ENCODE measurements around the gene VLDLR. TPM values are rescaled to one million over a fixed set of nuclear protein-coding genes. Genes with fewer than 3 reads are reported as not detected.

VLDLR gene
- total and polyA plus RNA-seq, 2 of the 8 experiments (the other 6 are each of a cell fraction or from before 2014, with no cell fraction given), result 24.2 to 49.1 TPM

DNA sequence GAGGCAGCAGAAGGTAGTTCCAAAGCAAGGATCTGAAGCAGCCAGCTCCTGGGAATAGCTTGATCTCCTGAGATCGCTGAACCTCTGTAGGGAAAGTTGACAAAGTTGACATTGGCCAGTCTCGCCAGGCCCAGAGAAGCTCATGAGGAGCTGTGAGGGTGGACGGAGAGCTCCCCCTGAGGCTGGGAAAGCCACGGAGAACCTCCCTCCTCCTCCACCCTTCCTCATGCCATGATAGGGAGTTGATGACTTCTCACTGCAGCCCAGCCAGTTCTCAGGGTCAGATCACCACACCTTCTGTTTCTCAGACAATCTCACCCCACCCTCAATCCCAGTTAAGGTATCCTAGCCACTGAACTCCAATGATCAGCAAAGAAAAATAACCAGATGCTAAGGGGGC lies 65.3 kb downstream of the VLDLR start:
- Histone ChIP-seq H4K8ac (ENCODE audit: extremely low read depth, insufficient read depth, low read length) (0 out of 2 replicates have a peak overlapping the region, but pooled peaks have one; percentile 39), H2BK5ac (ENCODE audit: low read depth, low read length) (peak overlapping the region; percentile 28), H2AFZ (ENCODE audit: low read length) (0 out of 2 replicates have a peak overlapping the region, but pooled peaks have one; percentile 47), H3K23me2 (ENCODE audit: low read depth, low read length) (no peaks in the 10 kb centered on the region), H3K14ac (ENCODE audit: insufficient read length) (no peak overlapping the region), H3K79me2 (ENCODE audit: control insufficient read depth in 1 of 2, insufficient read depth in 2 of 2, low read length in 2 of 2) (no peaks in the 10 kb centered on the region), H3K23ac (ENCODE audit: insufficient read length) (no peak overlapping the region), H3K4me1 (replicated peaks in 1 of 4; ENCODE audit: control insufficient read depth in 3 of 4, insufficient read depth in 4 of 4, low read length in 3 of 4) (no peaks in the 10 kb centered on the region; a peak in 2 of 7 replicates), H3K9ac (replicated peaks in 1 of 4; ENCODE audit: extremely low read depth in 1 of 4, low read depth in 3 of 4, low read length in 3 of 4) (no peak overlapping the region), H3K27ac (ENCODE audit: low read depth, low read length) (no peak overlapping the region; the same call in 1 of the 2 replicates), H4K91ac (replicated peaks; ENCODE audit: insufficient read length, low read length) (peak overlapping the region; percentile 14), H3K79me1 (ENCODE audit: low read depth, low read length) (no peaks in the 10 kb centered on the region), H2BK20ac (ENCODE audit: low read length) (no peak overlapping the region), H3K4me2 (ENCODE audit: insufficient read depth in 1 of 2, low read depth in 2 of 2, low read length in 2 of 2) (no peak overlapping the region), H3K4me3 (ENCODE audit: extremely low read depth in 1 of 4, insufficient read depth in 2 of 4, low read depth in 3 of 4, low read length in 4 of 4) (no peak overlapping the region), H3K56ac (replicated peaks; ENCODE audit: insufficient read length, low read depth, low read length) (no peak overlapping the region), H2AK5ac (ENCODE audit: low read depth, low read length) (no peak overlapping the region; the same call in 1 of the 2 replicates), H3K27me3 (replicated peaks in 1 of 4; ENCODE audit: control insufficient read depth in 3 of 4, extremely low read depth in 1 of 4, insufficient read depth in 3 of 4, low read length in 3 of 4) (no peaks in the 10 kb centered on the region), H3K36me3 (ENCODE audit: control insufficient read depth in 2 of 4, insufficient read depth in 4 of 4, low read length in 3 of 4) (no peaks in the 10 kb centered on the region), H4K20me1 (replicated peaks in 1 of 2; ENCODE audit: control insufficient read depth in 1 of 2, insufficient read depth in 2 of 2, low read length in 2 of 2) (no peaks in the 10 kb centered on the region), H2BK120ac (replicated peaks; ENCODE audit: low read depth, low read length) (no peak overlapping the region), H2BK15ac (ENCODE audit: low read length) (no peak overlapping the region), H3K18ac (ENCODE audit: extremely low read depth, low read length) (no peak overlapping the region), H2BK12ac (ENCODE audit: low read depth, low read length) (no peak overlapping the region), H3K4ac (replicated peaks; ENCODE audit: insufficient read length, low read depth, low read length) (no peak overlapping the region), H4K5ac (ENCODE audit: insufficient read length, low read depth, low read length) (no peak overlapping the region), H3K9me3 (ENCODE audit: insufficient read depth in 2 of 2, low read depth in 1 of 2, low read length in 1 of 2) (no peaks in the 10 kb centered on the region)
- CTCF ChIA-PET (ENCODE audit: partially characterized antibody), result interaction anchor here (0.7 to 1.0 kb wide), 2 partner anchors 41 to 454 kb away, joined by 4 read pairs; no protein-coding TSS in a partner anchor
- no peak for DNase-seq (ENCODE audit: low read depth in 1 of 2, low spot score in 2 of 2)
- WGBS, 2 experiments (ENCODE audit: extremely low coverage in 1 of 2, insufficient coverage in 1 of 2, insufficient read length in 1 of 2, insufficient replicate concordance in 2 of 2, low coverage in 1 of 2, low lambda C conversion rate in 2 of 2, missing lambda C conversion rate in 1 of 2), result 90% methylated on average over 4 of the region's 4 CpGs; no CpG with 5 or more reads in 1 of the 2 experiments
- no peak for FAIRE-seq
- POLR2A ChIA-PET (ENCODE audit: partially characterized antibody), result interaction anchor here (0.8 to 1.0 kb wide), 2 partner anchors 14 to 26 kb away, joined by 3 read pairs; no protein-coding TSS in a partner anchor
- TF ChIP-seq SIX5 (IDR thresholded peaks at IDR 0.05; ENCODE audit: low read depth, low read length) (no peak), FOSL1 (IDR thresholded peaks at IDR 0.05; ENCODE audit: insufficient read depth, low read depth, low read length) (no peak), USF2 (IDR thresholded peaks at IDR 0.05; ENCODE audit: low read length) (no peak), E2F6 (IDR thresholded peaks at IDR 0.05) (no peak), MAFK (IDR thresholded peaks at IDR 0.05; ENCODE audit: low read depth, low read length) (no peak), CTCF (IDR thresholded peaks at IDR 0.05; ENCODE audit: control extremely low read depth in 1 of 3, insufficient read depth in 1 of 3, low read depth in 1 of 3, low read length in 3 of 3) (peak in 1 of 3 experiments; percentile 14; a peak in 1 of 4 replicates), RAD21 (IDR thresholded peaks at IDR 0.05 in 1 of 2, conservative IDR thresholded peaks at IDR 0.05 in 1 of 2; ENCODE audit: low read depth in 2 of 2, low read length in 2 of 2) (peak; percentile 14 to 28; a peak in 2 of 4 replicates), BACH1 (IDR thresholded peaks at IDR 0.05; ENCODE audit: low read length) (no peak), POLR2A (IDR thresholded peaks at IDR 0.05; ENCODE audit: control extremely low read depth in 1 of 2, low read depth in 2 of 2, low read length in 2 of 2) (no peak)
